IMR-90 (cell line): ENCODE measurements around the gene CDO1. TPM values are rescaled to one million over a fixed set of nuclear protein-coding genes. Genes with fewer than 3 reads are reported as not detected.

Experiments used
- CHD1 ChIP-seq: IDR thresholded peaks from 2 replicates; pipeline ENCODE4 v1.6.1; 2012; ENCODE audit warnings: low read depth, low read length, improper control_type of control experiment
- CTCF ChIP-seq: conservative IDR thresholded peaks from 2 replicates; pipeline ENCODE4 v1.5.1; 2012; ENCODE audit warnings: mild to moderate bottlenecking, low read depth, low read length, improper control_type of control experiment
- ELK1 ChIP-seq: fragments of 150-350 bp; IDR thresholded peaks from 2 replicates; pipeline ENCODE4 v1.6.1; 2016; ENCODE audit warnings: low read depth, mild to moderate bottlenecking, low read length, moderate library complexity, borderline replicate concordance
- polyA plus RNA-seq, 3 experiments: library from polyadenylated mRNA; depleted of rRNA; stranded (reverse); fragments of >200 nt; gene quantifications; 2 replicates each; pipeline ENCODE4 v1.2.3, GENCODE V29; 2012; ENCODE audit warnings: low replicate concordance in 1 of 3
- total RNA-seq: library from RNA; depleted of rRNA; stranded (reverse); fragments of >200 nt; gene quantifications from 2 replicates; pipeline ENCODE4 v1.2.3, GENCODE V29; 2012

Gene CDO1
- total and polyA plus RNA-seq, 2 of the 4 experiments (the other 2 are of a cell fraction): 4.8 to 8.6 TPM

- no peak for TF ChIP-seq CTCF
- TF ChIP-seq CHD1: 0 out of 2 replicates have a peak, but pooled peaks have one; percentile 64
- no peak for TF ChIP-seq ELK1
Measured at GRCh38 chr5:115816226-115817081, at the start of gene CDO1 (continued).
